Peyer's patch (tissue), 4 donors: ENCODE measurements around the gene BLNK. TPM values are rescaled to one million over a fixed set of nuclear protein-coding genes. Genes with fewer than 3 reads are reported as not detected.

ENCODE experiments used
- DNase-seq, 3 donors: peaks; one replicate each; pipeline ENCODE4 v3.0.0-alpha.2; 2017 to 2019
- H3K27ac ChIP-seq, 4 donors: fragments of 200-600 bp; sonication (generic); one replicate each; pipeline ENCODE4 v1.5.1; 2016 to 2019
- H3K27me3 ChIP-seq, 2 donors: fragments of 200-600 bp; sonication (generic); one replicate each; pipeline ENCODE4 v1.5.1; 2019
- H3K36me3 ChIP-seq, 3 donors: fragments of 200-600 bp; sonication (generic); one replicate each; pipeline ENCODE4 v1.5.1; 2016 to 2019
- H3K4me1 ChIP-seq, 4 donors: fragments of 200-600 bp; sonication (generic); one replicate each; pipeline ENCODE4 v1.5.1; 2016 to 2019
- H3K4me3 ChIP-seq, 4 donors: fragments of 200-600 bp; sonication (generic); 1 replicate in 3 of 4; 2 replicates in 1 of 4; pipeline ENCODE4 v1.5.1; 2016 to 2019; ENCODE audit warnings: mild to moderate bottlenecking in 1 of 4
- H3K9me3 ChIP-seq, 4 donors: fragments of 200-600 bp; sonication (generic); one replicate each; pipeline ENCODE4 v1.5.1; 2016 to 2019; ENCODE audit warnings: mild to moderate bottlenecking in 1 of 4
- POLR2A ChIP-seq, 2 donors: fragments of 450-650 bp; IDR thresholded peaks; one replicate each; pipeline ENCODE4 v1.5.1; 2017; ENCODE audit warnings: antibody characterized with exemption in 2 of 2, mild to moderate bottlenecking in 2 of 2, moderate library complexity in 2 of 2
- total RNA-seq, 4 donors: library from RNA; depleted of rRNA; stranded (reverse); fragments of >200 nt; gene quantifications; one replicate each; pipeline ENCODE4 v1.1.0, GENCODE V29; 2016
- TF ChIP-seq, protein P1 (sequence below), 6 experiments: fragments of 450-650 bp in 4 of 6; fragments of 200-600 bp in 2 of 6; sonication (generic) in 1 of 6; IDR thresholded peaks; one replicate each; pipeline ENCODE4 v1.5.1; 2017 to 2019; ENCODE audit warnings: antibody characterized with exemption in 6 of 6, mild to moderate bottlenecking in 3 of 6, moderate library complexity in 1 of 6

The BLNK gene
- total RNA-seq, 4 donors from 2014 or later: 49.3 to 79.5 (median 50.1) TPM

DNA sequence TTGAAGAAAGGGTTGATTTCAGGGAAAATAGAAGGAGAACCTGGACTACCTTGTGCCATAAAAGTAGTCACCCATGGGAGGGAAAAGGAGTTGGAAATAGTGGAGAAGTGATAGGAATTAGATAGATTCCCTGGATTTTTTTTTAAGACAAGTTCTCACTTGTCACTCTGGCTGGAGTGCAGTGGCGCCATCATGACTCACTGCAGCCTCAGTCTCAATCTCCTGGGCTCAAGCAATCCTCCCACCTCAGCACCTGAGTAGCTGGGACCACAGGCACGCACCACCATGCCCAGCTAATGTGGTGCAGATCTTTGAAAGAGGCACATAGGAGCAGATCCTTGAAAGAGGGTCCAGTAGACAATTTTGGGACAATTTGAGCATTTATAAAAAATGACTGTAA lies 9.5 kb upstream of the BLNK start:
- H3K27me3 ChIP-seq: no peaks in the 10 kb centered on the region
- H3K27ac ChIP-seq: no peak overlapping the region
- no peak overlapping the region for H3K4me3 ChIP-seq
- H3K4me1 ChIP-seq: peaks cover 0 to 11% (median 3%) of the 10 kb centered on the region in 4 donors
- H3K9me3 ChIP-seq: no peaks in the 10 kb centered on the region
- H3K36me3 ChIP-seq: no peaks in the 10 kb centered on the region
- no peak for DNase-seq
- TF ChIP-seq, protein P1, sequence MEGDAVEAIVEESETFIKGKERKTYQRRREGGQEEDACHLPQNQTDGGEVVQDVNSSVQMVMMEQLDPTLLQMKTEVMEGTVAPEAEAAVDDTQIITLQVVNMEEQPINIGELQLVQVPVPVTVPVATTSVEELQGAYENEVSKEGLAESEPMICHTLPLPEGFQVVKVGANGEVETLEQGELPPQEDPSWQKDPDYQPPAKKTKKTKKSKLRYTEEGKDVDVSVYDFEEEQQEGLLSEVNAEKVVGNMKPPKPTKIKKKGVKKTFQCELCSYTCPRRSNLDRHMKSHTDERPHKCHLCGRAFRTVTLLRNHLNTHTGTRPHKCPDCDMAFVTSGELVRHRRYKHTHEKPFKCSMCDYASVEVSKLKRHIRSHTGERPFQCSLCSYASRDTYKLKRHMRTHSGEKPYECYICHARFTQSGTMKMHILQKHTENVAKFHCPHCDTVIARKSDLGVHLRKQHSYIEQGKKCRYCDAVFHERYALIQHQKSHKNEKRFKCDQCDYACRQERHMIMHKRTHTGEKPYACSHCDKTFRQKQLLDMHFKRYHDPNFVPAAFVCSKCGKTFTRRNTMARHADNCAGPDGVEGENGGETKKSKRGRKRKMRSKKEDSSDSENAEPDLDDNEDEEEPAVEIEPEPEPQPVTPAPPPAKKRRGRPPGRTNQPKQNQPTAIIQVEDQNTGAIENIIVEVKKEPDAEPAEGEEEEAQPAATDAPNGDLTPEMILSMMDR (IDR thresholded peaks at IDR 0.05): no peak
- no peak for TF ChIP-seq POLR2A (IDR thresholded peaks at IDR 0.05)

DNA sequence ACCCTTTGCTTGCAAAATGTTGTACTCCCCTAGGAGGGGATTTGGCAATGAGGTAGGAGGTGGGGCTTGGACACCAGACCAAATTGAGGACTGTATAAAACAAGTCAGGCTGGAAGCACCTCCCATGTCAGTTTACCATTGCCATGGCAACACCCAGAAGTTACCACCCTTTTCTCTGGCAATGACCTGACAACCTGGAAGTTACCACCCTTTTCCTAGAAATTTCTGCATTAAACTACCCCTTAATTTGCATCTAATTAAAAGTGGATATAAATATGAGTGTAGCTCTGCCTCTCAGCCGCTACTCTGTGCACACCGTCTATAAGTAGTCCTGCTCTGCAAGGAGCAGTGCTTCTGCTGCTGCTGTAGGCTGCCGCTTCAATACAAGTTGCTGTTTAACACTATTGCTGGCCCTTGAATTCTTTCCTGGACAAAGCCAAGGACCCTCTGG lies 7.8 kb upstream of the BLNK start:
- Histone ChIP-seq H3K36me3 (no peaks in the 10 kb centered on the region), H3K9me3 (no peaks in the 10 kb centered on the region), H3K4me3 (no peak overlapping the region), H3K4me1 (peaks cover 0 to 6% (median 1%) of the 10 kb centered on the region in 4 donors), H3K27me3 (no peaks in the 10 kb centered on the region), H3K27ac (no peak overlapping the region)
- no peak for DNase-seq
- TF ChIP-seq, protein P1 (IDR thresholded peaks at IDR 0.05): no peak
- no peak for TF ChIP-seq POLR2A (IDR thresholded peaks at IDR 0.05)

DNA sequence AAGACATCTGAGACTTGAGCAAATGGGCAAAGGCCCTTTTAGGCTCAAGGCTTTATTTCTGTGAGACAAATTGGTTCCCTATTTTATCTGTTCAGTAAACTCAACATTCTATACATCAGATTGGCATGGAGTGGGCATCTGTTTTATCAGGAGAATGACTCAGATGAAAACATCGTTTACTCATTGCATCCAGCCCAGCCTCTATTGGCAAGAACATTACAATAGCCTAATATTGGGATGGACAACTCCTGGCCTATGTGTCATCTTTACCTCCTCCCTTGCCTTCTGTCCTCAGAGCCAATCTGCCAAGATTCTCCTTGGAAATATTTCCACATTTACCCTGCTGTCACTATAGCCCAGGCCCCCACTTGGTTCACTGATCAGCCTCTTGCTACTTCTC lies 5.5 kb upstream of the BLNK start:
- Histone ChIP-seq H3K27ac (no peak overlapping the region), H3K9me3 (no peaks in the 10 kb centered on the region), H3K27me3 (no peaks in the 10 kb centered on the region), H3K36me3 (no peaks in the 10 kb centered on the region), H3K4me1 (peaks cover 6 to 14% (median 7%) of the 10 kb centered on the region in 4 donors), H3K4me3 (no peak overlapping the region)
- TF ChIP-seq, protein P1 (IDR thresholded peaks at IDR 0.05): no peak
- TF ChIP-seq POLR2A (IDR thresholded peaks at IDR 0.05): no peak
- DNase-seq: no peak

DNA sequence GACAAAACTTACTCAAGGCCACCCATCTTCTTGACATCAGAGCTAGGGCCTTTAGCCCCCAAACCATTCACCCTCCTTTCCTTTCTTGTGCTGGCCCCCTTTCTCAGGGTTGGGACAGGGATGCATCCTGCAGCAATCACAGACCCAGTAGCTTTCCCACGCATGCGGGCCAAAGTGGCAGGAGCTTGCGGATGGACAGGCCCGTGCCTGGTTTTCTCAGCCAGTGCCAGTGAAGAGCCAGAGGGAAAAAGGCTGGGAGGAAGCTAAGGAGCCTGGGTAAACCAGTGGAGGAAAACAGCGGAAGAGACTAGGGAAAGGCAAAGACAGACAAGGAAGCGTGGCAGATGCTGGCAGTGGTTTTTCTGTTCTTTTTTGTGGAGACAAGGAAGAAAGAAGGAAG lies 5.1 kb upstream of the BLNK start:
- no peaks in the 10 kb centered on the region for H3K9me3 ChIP-seq
- no peaks in the 10 kb centered on the region for H3K36me3 ChIP-seq
- peak overlapping the region in 2 of 4 donors; percentile 29 to 62 for H3K27ac ChIP-seq
- H3K4me1 ChIP-seq: peaks cover 6 to 17% (median 7%) of the 10 kb centered on the region in 4 donors
- no peak overlapping the region for H3K4me3 ChIP-seq
- H3K27me3 ChIP-seq: no peaks in the 10 kb centered on the region
- no peak for DNase-seq
- TF ChIP-seq, protein P1 (IDR thresholded peaks at IDR 0.05): no peak
- no peak for TF ChIP-seq POLR2A (IDR thresholded peaks at IDR 0.05)

DNA sequence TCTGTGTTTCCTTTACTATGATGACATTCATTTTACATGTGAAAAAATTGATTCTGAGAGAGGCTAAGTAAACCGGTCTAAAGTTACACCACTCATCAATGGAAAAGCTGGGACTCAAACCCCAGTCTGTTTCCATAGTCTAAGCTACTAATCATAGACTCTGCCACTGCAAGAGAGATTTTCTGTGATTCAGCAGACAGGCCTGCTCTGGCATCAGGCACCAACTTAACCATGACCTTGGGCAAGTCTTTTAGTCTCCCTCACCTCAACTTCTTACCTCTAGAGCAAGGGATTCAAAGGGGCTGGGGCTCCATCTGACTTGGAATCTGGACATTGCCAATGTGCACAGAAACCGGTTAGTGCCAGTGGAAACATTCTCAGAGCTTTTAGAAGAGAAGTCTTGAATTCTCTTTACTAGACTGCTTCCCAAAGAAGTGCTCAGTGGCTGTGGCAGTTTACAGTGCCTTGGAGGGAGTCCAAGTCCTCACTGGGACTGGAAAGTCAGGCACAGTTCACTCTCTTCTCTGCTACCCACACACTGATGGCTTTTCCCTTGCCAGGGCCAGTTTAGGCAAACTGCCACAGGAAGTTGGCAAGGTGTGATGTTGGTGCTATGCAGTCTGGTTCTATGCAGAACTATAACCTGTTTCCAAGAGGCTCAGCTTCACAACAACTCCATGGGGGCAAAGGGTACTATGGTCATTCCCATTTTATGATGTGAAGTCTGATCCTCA lies 4.5 kb upstream of the BLNK start:
- TF ChIP-seq, protein P1 (IDR thresholded peaks at IDR 0.05): no peak
- no peak for TF ChIP-seq POLR2A (IDR thresholded peaks at IDR 0.05)
- Histone ChIP-seq H3K36me3 (no peaks in the 10 kb centered on the region), H3K9me3 (no peaks in the 10 kb centered on the region), H3K27ac (peak overlapping the region in 2 of 4 donors; percentile 29 to 62), H3K4me1 (peaks cover 6 to 17% (median 7%) of the 10 kb centered on the region in 4 donors), H3K4me3 (no peak overlapping the region), H3K27me3 (no peaks in the 10 kb centered on the region)
- DNase-seq: peak in 1 of 3 donors; percentile 55
